HL-60 (cell line): ENCODE data around the gene TIMMDC1.

ENCODE experiments used
- POLR2AphosphoS5 ChIP-seq: IDR thresholded peaks from 2 replicates; pipeline ENCODE4 v1.6.1; 2012; ENCODE audit warnings: low read depth
- TF ChIP-seq, protein P1 (sequence below): IDR thresholded peaks from one replicate; pipeline ENCODE4 v1.5.1; 2011; ENCODE audit warnings: low read length, control low read depth, inconsistent platforms; ENCODE audit not compliant: insufficient read depth
- TF ChIP-seq, protein P2 (sequence below): IDR thresholded peaks from 2 replicates; pipeline ENCODE4 v1.6.1; 2012; ENCODE audit warnings: low read depth; ENCODE audit not compliant: insufficient replicate concordance

DNA sequence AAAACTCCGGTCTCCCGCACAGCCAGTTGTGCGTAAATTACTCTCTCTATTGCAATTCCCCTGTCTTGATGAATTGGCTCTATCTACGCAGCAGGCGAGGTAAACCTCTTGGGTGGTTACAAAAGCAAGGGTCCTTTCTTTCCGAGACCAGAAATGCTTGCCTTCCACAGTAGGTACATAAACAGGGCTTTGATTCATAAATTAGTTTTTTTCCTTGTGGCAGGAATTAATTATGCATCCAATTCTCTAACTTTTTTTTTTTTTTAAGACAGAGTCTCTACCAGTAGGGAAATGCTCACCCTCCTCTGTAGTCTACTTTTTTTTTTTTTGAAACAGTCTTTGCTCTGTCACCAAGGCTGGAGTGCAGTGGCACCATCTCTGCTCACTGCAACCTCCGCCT lies 44.8 kb downstream of the TIMMDC1 start:
- TF ChIP-seq, protein P1, sequence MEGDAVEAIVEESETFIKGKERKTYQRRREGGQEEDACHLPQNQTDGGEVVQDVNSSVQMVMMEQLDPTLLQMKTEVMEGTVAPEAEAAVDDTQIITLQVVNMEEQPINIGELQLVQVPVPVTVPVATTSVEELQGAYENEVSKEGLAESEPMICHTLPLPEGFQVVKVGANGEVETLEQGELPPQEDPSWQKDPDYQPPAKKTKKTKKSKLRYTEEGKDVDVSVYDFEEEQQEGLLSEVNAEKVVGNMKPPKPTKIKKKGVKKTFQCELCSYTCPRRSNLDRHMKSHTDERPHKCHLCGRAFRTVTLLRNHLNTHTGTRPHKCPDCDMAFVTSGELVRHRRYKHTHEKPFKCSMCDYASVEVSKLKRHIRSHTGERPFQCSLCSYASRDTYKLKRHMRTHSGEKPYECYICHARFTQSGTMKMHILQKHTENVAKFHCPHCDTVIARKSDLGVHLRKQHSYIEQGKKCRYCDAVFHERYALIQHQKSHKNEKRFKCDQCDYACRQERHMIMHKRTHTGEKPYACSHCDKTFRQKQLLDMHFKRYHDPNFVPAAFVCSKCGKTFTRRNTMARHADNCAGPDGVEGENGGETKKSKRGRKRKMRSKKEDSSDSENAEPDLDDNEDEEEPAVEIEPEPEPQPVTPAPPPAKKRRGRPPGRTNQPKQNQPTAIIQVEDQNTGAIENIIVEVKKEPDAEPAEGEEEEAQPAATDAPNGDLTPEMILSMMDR, result no peak
- TF ChIP-seq POLR2AphosphoS5, result no peak
- TF ChIP-seq, protein P2, sequence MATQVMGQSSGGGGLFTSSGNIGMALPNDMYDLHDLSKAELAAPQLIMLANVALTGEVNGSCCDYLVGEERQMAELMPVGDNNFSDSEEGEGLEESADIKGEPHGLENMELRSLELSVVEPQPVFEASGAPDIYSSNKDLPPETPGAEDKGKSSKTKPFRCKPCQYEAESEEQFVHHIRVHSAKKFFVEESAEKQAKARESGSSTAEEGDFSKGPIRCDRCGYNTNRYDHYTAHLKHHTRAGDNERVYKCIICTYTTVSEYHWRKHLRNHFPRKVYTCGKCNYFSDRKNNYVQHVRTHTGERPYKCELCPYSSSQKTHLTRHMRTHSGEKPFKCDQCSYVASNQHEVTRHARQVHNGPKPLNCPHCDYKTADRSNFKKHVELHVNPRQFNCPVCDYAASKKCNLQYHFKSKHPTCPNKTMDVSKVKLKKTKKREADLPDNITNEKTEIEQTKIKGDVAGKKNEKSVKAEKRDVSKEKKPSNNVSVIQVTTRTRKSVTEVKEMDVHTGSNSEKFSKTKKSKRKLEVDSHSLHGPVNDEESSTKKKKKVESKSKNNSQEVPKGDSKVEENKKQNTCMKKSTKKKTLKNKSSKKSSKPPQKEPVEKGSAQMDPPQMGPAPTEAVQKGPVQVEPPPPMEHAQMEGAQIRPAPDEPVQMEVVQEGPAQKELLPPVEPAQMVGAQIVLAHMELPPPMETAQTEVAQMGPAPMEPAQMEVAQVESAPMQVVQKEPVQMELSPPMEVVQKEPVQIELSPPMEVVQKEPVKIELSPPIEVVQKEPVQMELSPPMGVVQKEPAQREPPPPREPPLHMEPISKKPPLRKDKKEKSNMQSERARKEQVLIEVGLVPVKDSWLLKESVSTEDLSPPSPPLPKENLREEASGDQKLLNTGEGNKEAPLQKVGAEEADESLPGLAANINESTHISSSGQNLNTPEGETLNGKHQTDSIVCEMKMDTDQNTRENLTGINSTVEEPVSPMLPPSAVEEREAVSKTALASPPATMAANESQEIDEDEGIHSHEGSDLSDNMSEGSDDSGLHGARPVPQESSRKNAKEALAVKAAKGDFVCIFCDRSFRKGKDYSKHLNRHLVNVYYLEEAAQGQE, result no peak
